GM21526 (cell line): ENCODE measurements around the gene CCDC97.
"Not testable (repeated sequence)": the region's sequence is repeated elsewhere in the genome, so short reads cannot be mapped to it uniquely, and the experiment has no call there.

ENCODE experiments used
- ATAC-seq: cut with Tn5 transposase; IDR thresholded peaks from one replicate; pipeline ENCODE4 v1.9.1; 2021; ENCODE audit warnings: moderate library complexity; ENCODE audit not compliant: unreplicated experiment, low FRiP score

Gene CCDC97

GRCh38 chr19:41356984-41357739 lies 47.2 kb downstream of the CCDC97 start:
- ATAC-seq: no peak

GRCh38 chr19:41357746-41358145 lies 47.8 kb downstream of the CCDC97 start:
- ATAC-seq: no peak

DNA sequence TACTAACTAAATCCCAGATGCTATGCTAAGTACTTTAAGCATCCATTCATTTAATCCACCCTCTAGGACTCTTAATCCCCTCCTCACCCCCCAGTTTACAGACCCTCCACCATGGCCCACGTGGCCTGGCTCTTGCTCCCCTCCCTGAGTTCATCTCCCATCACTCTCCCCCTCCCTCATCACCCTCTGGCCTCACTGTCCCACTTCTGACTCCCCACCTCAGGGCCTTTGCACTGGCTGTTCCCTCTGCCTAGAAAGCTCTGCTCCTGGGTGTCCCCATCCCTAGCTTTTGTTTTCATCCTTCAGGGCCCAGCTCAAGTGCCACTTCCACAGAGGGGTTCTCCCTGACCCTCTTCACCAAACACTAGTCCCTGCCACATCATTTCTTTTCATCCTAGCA lies 49.8 kb downstream of the CCDC97 start:
- ATAC-seq: no peak

- no peak for ATAC-seq
Measured at GRCh38 chr19:41362143-41362847, 52.3 kb downstream of the CCDC97 start.

DNA sequence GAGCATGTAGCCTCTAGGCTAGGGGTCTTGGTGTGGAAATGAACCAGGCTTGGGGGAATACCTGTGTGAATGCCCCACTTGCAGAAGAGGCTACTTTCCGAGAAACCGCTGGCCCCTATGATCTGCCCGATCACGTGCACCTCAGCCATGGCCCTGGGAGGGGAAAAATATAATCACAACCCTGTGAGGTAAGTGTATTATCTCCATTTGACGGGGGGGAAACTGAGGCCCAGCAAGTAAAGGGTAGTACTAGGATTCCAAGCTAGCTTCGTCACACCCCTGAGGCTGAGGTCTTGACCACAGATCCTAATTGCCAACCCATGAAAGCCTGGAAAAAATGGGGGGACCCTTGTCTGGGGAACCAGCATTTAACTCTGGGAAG lies 53.4 kb downstream of the CCDC97 start:
- ATAC-seq: no peak

DNA sequence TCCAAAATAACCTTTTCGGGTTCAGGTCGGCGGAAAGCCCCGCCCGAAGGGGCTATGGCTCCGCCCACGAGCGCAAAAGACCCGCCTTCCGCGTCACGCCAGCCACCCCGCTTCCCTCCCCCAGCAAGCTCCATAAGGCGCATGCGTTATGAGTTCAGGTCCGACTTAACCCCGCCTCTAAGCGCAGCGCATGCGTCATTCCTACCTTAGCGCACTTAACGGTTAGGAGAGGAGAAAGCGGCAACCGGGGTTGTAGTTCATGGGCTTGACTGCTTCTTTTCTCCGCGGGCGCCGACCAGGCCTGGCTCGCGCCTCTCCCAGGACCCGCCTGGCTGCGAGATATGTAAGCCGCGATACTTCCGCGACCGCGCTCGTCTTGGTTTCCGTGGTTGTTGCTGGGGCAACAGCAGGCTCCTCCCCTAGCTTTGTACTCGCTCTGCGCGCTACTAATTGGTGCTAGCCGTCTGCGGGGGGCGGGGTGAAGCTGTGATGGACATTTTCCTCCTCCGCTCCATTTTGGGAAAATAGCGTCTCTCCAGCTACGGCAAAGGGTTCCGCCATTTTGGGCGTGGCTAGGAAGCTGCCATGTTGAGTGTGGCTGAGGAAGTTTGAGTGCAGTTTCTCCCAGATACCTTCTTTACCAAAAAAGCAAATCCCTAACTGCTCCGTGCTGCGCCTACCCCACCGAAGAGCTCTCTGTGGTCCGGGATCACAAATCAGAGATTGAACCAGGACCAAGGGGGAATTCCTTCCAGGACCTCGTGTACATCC lies 54.0 kb downstream of the CCDC97 start, which contains the start of gene B9D2:
Gene B9D2, minus strand, starts transcription at position 397 of the 771 bp plus-strand sequence. CDS start 630 bp downstream, outside the sequence.
- peak; percentile 82 for ATAC-seq

- no peak for ATAC-seq
Measured at GRCh38 chr19:41364524-41365391, 54.8 kb downstream of the CCDC97 start.

- no peak for ATAC-seq
Measured at GRCh38 chr19:41366089-41366488, 56.1 kb downstream of the CCDC97 start.

DNA sequence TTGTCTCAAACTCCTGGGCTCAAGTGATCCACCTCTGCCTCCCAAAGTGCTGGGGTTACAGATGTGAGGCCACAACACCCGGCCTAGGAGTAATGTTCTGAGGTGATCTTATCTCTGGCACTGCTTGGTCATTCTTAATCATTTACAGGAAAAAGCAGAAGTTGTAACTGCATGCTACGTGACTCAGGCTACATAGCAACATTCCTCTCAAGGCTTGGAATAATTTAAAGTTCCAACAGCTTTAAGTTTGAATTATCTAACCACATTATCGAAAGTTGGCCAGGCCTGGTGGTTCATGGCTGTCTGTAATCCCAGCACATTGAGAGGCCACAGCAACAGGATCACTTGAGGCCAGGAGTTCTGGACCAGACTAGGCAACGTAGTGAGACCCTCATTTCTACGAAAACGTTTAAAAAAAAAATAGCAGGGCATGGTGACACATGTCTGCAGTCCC lies 57.9 kb downstream of the CCDC97 start:
- no peak for ATAC-seq

DNA sequence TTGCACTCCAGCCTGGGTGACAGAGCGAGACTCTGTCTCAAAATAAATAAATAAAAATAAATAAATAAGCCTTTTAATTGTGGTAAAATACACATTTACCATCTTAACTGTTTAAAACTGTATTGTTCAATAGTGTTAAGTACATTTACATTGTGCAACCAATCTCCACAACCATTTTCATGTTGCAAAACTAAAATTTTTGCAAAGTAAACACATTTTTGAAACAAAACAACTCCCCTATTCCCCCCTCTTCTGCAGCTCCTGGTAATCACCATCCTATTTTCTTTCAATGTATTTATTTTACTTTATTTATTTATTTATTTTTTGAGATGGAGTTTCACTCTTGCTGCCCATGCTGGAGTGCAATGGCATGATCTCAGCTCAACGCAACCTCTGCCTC lies 59.8 kb downstream of the CCDC97 start:
- no peak for ATAC-seq

DNA sequence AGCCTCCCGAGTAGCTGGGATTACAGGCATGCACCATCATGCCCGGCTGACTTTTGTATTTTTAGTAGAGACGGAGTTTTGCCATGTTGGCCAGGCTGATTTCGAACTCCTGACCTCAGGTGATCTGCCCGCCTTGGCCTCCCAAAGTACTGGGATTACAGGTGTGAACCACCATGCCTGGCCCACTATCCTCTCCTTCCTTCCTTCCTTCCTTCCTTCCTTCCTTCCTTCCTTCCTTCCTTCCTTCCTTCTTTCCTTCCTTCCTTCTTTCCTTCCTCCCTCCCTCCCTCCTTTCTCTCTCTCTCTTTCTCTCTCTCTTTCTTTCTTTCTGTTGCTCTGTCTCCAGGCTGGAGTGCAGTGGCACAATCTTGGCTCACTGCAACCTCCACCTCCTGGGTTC lies 61.1 kb downstream of the CCDC97 start:
- not testable (repeated sequence) for ATAC-seq

DNA sequence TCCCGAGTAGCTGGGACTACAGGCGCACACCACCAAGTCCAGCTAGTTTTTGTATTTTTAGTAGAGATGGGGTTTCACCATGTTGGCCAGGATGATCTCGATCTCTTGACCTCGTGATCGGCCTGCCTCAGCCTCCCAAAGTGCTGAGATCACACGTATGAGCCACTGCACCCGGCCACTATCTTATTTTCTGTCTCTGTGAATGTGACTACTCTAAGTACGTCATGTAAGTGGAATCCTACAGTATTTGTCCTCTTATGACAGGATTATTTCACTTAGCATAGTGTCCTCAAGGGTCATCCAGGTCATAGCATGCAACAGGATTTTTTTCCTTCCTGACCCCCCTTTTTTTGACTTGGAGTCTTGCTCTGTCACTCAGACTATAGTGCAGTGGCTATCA lies 61.6 kb downstream of the CCDC97 start:
- no peak for ATAC-seq

GRCh38 chr19:41372501-41372900 lies 62.5 kb downstream of the CCDC97 start:
- ATAC-seq: no peak

- ATAC-seq: no peak
Measured at GRCh38 chr19:41373993-41374392, 64.0 kb downstream of the CCDC97 start.
